Activated T-helper 1 cell treated with anti-CD3 and anti-CD28 coated beads, Interleukin-12 subunit alpha, Interleukin-12 subunit beta, Interleukin-2, Interleukin-4 antibody, amounts not matched to agents 30 ng/mL and 10 ng/mL and 1 ng/mL, durations not matched to agents 14 hours and 24 hours and 36 hours (primary cell): ENCODE data around the gene ANXA8. TPM values are rescaled to one million over a fixed set of nuclear protein-coding genes. Genes with fewer than 3 reads are reported as not detected.

ENCODE experiments used
- DNase-seq: peaks from one replicate; pipeline ENCODE4 v3.0.0; 2021; ENCODE audit warnings: low spot score
- H3K27ac Mint-ChIP-seq: one replicate; pipeline ENCODE4 v1.8.0; 2021; ENCODE audit warnings: mild to moderate bottlenecking, mixed read lengths
- H3K27me3 Mint-ChIP-seq: one replicate; pipeline ENCODE4 v1.8.0; 2022; ENCODE audit warnings: mild to moderate bottlenecking, moderate library complexity, mixed read lengths; ENCODE audit not compliant: insufficient read depth
- H3K36me3 Mint-ChIP-seq: one replicate; pipeline ENCODE4 v1.8.0; 2021; ENCODE audit warnings: low read depth, mixed read lengths
- H3K4me1 Mint-ChIP-seq: one replicate; pipeline ENCODE4 v1.8.0; 2021; ENCODE audit warnings: low read depth, mixed read lengths
- H3K4me3 Mint-ChIP-seq: one replicate; pipeline ENCODE4 v1.8.0; 2021; ENCODE audit warnings: mild to moderate bottlenecking, moderate library complexity, mixed read lengths
- H3K9me3 Mint-ChIP-seq: one replicate; pipeline ENCODE4 v1.8.0; 2021; ENCODE audit warnings: mixed read lengths
- intact Hi-C: fragments of 100-400 bp; cut with micrococcal nuclease; formaldehyde crosslinking; loops from one replicate; pipeline ENCODE4 v1.15.1; 2024
- total RNA-seq: library from RNA; stranded (reverse); gene quantifications from 2 replicates; pipeline ENCODE4 v1.2.3, GENCODE V29; 2022

ANXA8 gene
- total RNA-seq, 1 donor from 2014 or later = not detected

DNA sequence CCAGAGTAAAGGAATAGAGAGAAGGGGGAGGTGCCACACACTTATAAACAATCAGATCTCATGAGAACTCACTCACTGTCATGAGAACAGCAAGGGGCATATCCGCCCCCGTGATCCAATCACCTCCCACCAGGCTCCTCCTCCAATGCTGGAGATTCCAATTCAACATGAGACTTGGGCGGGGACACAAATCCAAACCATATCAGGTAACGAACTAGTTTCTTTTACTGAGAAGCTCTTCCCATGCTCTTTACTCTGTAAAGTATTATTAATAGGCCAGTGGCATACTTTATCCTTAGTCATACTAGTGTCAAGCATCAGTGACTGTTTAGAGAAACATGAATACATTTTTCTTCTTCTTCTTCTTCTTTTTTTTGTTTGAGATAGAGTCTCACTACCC is 60.4 kb downstream of the ANXA8 start:
- Mint-ChIP-seq H3K4me1 (no peaks in the 10 kb centered on the region), H3K9me3 (no peaks in the 10 kb centered on the region)

DNA sequence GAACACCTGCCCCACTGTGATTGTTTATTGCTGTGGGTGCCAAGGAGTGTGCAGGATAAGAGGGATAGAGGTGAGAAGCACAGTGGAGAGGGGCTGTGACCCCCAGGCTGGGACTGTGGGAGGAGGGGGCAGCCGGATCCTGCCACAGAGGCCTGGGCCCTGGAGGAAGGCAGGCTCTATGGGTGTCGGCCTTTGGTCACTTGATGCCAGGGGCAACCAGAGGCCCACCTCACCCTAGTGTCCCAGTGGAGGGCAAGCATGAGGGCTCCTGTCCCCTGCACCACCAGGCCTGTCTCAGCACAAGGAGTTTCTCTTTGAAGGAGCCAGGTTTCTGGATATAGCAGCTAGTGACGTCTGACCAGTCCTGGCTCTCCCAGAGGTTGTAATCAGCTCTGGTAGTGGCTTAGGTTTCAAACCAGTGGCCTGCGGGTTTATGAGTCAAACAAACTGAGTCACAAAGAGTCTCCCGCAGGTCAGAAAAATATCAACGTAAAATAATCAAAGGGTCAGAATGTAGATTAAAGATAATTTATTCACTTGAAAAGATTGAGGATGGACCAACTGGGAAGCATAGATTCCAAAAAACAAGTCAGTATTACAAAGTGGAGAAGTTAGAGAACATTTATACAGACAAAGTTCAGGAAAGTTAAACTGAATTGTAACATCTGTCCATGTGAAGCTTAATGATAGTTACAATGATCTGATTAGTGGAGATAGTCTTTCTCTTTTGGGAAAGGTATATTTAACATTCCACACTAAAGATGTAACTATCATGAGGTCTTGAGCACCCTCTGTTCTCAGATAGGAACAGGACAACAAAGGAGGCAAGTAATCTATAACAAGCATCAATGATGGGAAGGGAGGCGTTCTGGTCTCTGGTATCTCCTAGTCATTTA is 62.6 kb downstream of the ANXA8 start:
- Mint-ChIP-seq H3K27ac (no peak overlapping the region), H3K27me3 (peaks cover 8% of the 10 kb centered on the region), H3K4me1 (no peaks in the 10 kb centered on the region), H3K9me3 (no peaks in the 10 kb centered on the region), H3K4me3 (no peak overlapping the region), H3K36me3 (no peaks in the 10 kb centered on the region)
- intact Hi-C loops = no loop called here
- DNase-seq = no peak

More for the DNA sequence above, 60.4 kb downstream of the ANXA8 start:
- no peak for DNase-seq
- Mint-ChIP-seq H3K27me3 (peaks cover 9% of the 10 kb centered on the region), H3K36me3 (no peaks in the 10 kb centered on the region), H3K27ac (no peak overlapping the region), H3K4me3 (no peak overlapping the region)
- intact Hi-C loops = no loop called here

DNA sequence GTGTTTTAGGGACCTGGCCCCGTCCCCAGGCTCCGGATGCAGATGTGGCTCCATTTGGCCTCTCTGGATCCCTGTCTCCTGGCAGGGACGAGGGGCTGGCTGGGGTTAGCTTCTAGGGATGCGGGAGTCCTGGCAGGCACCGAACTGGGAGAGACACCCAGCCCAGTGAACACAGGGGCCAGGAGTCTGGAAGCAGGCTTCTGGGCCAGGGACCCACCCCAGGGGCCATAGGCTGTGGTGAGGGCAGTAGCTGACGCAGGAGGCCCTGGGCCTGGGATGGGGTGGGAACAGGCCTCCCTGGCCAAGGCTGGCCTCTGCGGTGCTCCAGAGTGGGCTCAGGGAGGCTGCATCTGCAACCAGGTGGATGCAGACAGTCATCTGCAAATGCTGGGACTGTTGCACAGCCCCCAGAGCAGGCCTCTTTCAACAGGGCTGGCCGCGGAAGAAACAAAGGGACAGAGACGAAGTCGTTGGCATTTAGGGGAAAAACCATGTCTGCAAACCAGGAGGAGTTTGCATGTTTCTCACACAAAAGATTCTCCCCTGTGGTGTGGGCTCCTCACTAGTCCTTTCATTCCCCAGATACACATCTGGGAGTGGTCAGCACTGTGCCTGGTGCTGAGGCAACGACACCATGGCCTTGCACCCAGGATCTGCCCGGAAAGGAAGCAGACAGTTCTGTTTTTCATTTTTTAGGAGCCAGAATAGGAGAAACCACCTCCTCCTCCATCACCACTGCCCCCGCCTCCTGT is 63.4 kb downstream of the ANXA8 start:
- H3K27ac Mint-ChIP-seq = no peak overlapping the region
- no peaks in the 10 kb centered on the region for H3K9me3 Mint-ChIP-seq
- H3K4me3 Mint-ChIP-seq = no peak overlapping the region
- no peak for DNase-seq
- intact Hi-C loops = no loop called here
- no peaks in the 10 kb centered on the region for H3K4me1 Mint-ChIP-seq
- H3K27me3 Mint-ChIP-seq = peaks cover 8% of the 10 kb centered on the region
- H3K36me3 Mint-ChIP-seq = no peaks in the 10 kb centered on the region

DNA sequence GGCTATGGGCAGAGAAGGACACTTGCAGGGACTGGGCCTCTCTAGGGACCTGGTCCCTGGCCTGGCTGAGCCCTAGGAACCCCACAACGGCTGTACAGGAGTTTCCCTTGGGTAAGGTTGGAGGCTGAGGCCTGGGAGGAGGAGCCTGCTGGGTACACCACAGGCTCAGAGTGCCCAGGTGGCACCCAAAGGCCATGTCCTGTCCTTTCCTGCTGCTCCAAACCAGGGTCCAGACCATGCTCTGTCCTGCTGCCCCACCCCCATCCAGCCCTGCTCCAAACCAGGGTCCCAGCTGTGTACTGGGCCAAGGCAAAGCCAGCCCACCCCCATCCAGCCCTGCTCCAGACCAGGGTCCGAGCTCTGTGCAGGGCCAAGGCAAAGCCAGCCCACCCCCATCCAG is 64.5 kb downstream of the ANXA8 start:
- no peaks in the 10 kb centered on the region for H3K36me3 Mint-ChIP-seq
- intact Hi-C loops = no loop called here
- no peak overlapping the region for H3K27ac Mint-ChIP-seq
- no peaks in the 10 kb centered on the region for H3K9me3 Mint-ChIP-seq
- peaks cover 8% of the 10 kb centered on the region for H3K27me3 Mint-ChIP-seq
- H3K4me1 Mint-ChIP-seq = no peaks in the 10 kb centered on the region
- no peak overlapping the region for H3K4me3 Mint-ChIP-seq
- no peak for DNase-seq

DNA sequence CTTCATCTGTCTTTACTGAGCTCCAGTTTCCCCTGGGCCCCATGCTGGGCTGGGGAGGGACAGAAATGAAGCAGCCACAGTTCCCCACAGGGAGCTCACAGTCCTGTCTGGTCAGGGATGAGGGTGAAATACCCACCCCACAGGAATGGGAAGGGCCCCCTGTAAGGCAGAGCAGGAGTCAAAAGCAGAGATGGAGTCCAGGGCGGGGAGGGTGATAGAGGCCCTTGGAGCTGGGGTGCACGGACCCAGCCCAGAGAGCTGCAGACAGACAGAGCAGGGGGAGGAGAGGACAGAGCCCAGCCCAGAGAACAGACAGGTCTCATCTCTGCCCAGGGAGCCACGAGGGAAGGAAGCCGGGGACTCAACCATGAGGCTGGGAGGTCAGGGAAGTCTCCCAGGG is 64.9 kb downstream of the ANXA8 start:
- no peaks in the 10 kb centered on the region for H3K4me1 Mint-ChIP-seq
- peaks cover 8% of the 10 kb centered on the region for H3K27me3 Mint-ChIP-seq
- no peaks in the 10 kb centered on the region for H3K36me3 Mint-ChIP-seq
- intact Hi-C loops = no loop called here
- DNase-seq = no peak
- H3K4me3 Mint-ChIP-seq = no peak overlapping the region
- no peaks in the 10 kb centered on the region for H3K9me3 Mint-ChIP-seq
- no peak overlapping the region for H3K27ac Mint-ChIP-seq

DNA sequence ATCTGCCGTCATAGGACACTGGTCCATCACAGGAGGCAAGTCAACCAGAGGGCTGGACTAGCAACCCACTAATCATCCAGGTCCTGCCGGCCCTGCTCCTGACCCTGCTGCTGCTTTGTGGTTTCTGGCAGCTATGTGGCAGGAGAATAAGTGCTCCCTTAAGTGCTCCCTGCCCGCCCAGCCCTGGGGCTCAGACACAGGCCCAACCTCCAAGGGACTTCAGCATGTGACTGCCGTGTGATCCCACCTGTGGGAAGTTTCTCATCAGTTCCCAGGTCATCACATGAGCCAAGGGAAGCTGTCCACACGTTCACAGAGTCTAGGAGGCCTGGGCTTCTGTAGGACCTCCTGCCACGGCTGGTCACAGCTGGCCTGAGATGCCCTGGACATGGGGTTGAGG is 65.6 kb downstream of the ANXA8 start:
- intact Hi-C loops = no loop called here

More for the DNA sequence above, 65.6 kb downstream of the ANXA8 start:
- no peaks in the 10 kb centered on the region for H3K9me3 Mint-ChIP-seq
- no peak overlapping the region for H3K27ac Mint-ChIP-seq
- peaks cover 6% of the 10 kb centered on the region for H3K27me3 Mint-ChIP-seq
- no peaks in the 10 kb centered on the region for H3K36me3 Mint-ChIP-seq
- no peak for DNase-seq
- H3K4me3 Mint-ChIP-seq = no peak overlapping the region
- H3K4me1 Mint-ChIP-seq = no peaks in the 10 kb centered on the region

Other genes with a start within 250 kb of the ANXA8 start
- 0.27 and 0.34 TPM in 2 replicates for gene GDF10, start 183.9 kb downstream of the ANXA8 start, total RNA-seq
- gene GDF2, start 161.7 kb downstream of the ANXA8 start, total RNA-seq = not detected in 2 replicates
- gene RBP3, start 135.8 kb downstream of the ANXA8 start, total RNA-seq = not detected in 2 replicates
- gene ZNF488, start 99.8 kb downstream of the ANXA8 start, total RNA-seq = not detected in 2 replicates
- gene FAM25G, start 7.6 kb upstream of the ANXA8 start, total RNA-seq = not detected in 2 replicates
- gene AGAP9, start 39.5 kb upstream of the ANXA8 start, total RNA-seq = 9.2 and 9.5 TPM in 2 replicates